ENCODE data around the gene CLINT1. TPM values are rescaled to one million over a fixed set of nuclear protein-coding genes. Genes with fewer than 3 reads are reported as not detected.
A peak's percentile ranks its signal among the peaks of the same experiment; 100 is the strongest.
"Not testable (repeated sequence)": the region's sequence is repeated elsewhere in the genome, so short reads cannot be mapped to it uniquely, and the experiment has no call there.

Gene CLINT1
- polyA plus RNA-seq, 4 donors, result 110 to 144 (median 130) TPM

DNA sequence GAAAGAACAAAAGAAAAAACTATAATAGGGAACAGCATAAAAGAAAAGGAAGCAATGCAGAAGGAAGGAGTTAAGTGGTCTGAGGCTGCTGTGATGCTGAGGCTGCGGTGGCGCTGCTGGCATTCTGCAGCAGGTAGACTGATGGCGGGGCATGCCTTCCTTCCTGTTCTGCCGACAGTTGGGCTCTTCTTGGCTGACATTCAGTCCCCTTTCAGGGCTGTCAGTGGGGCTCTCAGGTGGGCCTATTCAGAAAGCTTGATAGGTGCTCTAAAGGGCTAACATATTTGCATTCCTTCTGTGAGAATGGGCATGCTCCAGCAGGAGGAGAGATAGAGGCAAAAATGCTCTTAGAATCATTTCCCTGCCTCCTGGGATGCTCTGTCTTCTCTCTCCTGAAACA lies 5.1 kb upstream of the CLINT1 start:
- DNase-seq (ENCODE audit: low read depth in 4 of 4, low spot score in 2 of 4), result no peak

DNA sequence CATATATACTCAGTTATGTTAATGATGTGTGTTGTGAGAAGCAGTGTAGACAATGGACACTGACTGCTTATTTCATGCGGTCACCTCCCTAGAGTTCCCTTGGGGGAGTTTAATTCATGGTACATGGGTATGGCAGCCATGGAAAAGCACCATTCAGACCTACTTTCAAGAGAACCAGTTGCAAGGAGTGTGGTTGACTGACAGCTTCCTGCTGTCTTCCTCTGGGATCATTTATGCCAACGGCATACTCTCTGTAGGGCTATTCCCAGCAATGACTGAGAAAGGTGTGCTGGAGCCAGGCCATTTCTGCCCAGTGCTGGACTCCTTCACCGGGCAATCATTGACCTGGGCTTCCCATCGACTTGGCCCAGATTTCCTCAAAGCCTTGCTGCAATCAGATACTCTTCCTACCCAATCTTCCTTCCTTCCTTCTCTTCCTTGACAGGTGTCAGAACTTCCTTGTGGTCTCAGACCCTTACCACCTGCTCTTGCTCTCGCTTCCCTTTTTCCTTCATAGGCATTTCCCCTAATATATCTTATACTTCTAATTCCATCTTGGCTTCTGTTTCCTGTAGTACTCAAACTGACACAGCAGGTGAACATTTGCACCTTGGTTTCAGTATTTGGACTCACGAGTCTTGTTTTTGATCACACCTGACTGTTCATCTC lies 3.4 kb upstream of the CLINT1 start:
- DNase-seq (ENCODE audit: low read depth in 4 of 4, low spot score in 2 of 4), result no peak

DNA sequence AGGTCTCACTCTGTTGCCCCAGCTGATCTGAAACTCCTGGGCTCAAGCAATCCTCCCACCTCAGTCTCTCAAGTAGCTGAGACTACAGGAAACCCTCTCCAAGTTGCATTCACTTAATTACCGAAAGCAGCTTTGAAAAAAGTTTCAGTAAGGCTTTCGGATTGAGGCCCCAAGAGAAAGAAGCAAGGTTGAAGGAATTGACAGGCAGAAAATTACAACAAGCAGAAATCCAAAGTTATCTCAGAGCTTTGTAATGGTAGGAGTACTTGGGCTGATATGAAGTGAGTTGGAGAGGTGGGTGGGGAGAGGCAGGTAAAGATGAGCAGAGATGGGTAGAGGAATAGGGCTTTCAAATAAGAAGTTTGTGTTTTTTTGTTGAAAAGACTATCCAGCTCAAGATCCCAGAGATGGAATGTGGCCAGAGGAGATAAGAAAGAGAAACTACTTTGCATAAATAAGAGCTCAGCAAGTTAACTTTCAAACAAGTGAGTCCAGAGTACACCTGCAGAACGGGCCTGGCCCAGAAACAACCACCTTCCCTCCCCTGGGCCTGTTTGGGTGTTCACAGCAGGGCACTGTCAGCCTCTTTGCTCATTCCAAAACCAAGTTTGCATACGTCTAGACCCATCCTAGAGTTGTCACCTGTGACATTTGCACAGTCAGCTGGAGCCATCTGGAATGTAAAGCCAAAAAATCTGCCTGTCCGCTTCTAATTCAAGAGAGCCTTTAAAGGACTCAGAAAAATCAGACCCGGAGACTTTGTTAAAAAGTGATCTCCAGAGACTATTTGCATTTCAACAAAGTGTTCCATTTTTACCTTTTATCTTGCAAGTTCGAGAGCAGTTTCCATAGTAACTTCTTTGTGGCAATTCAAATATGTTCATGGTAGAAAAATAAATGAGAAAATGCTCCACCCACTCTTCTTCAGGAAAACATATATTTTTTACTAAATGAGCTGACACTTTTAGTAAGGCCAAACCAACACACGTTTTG lies 2.2 kb upstream of the CLINT1 start:
- no peak for DNase-seq (ENCODE audit: low read depth in 4 of 4, low spot score in 2 of 4)

DNA sequence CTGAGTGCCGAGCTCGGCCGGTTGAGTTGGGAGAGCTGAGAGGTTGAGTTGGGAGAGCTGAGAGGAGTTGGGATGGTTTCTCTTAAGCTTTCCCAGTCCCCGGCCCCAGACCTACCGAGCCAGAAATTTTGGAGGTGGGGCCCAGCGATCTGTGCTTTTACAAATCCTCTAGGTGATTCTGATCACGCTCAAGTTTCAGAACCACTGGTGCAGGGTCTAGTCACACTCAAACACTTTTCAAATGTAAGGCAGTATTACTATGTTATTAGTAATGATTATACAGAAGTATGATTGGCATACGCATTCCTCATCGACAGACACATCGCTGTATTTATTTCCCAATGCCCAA lies 256 bp upstream of the CLINT1 start:
- DNase-seq (ENCODE audit: low read depth in 4 of 4, low spot score in 2 of 4), result no peak

DNA sequence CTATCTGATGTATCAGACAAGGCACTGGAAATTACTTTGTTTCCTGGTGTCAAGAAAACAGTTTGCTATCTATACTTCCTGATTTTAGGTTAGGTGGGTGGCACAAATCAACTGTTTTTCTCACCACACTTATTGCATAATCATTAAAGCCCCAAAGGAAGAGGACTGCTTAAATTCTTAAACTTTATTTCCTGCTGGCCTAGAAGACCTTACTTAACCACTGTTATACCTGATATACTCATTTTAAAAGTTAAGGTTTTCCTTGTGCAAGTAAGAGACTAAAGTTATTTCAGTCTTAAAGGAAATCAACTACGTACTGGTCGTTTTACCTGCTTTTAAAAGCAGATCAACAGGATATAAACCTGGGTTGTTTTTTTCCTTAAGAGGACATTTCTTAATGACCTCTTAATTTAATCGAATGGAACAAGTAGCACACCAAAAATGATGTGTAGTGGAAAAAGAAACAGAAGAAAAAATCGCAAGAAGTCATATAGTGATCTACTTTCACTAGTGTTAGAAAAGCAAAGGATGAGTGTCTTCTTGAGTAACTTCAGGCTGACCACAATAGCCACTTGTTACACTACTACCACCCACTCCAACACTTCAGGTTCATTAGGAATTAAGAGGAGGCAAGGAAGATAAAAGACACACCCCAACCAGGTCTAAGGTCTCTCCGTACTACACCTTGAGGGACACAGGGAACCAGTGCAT lies 974 bp downstream of the CLINT1 start:
- peak in 1 of 4 donors; percentile 10 for DNase-seq (ENCODE audit: low read depth in 4 of 4, low spot score in 2 of 4)

DNA sequence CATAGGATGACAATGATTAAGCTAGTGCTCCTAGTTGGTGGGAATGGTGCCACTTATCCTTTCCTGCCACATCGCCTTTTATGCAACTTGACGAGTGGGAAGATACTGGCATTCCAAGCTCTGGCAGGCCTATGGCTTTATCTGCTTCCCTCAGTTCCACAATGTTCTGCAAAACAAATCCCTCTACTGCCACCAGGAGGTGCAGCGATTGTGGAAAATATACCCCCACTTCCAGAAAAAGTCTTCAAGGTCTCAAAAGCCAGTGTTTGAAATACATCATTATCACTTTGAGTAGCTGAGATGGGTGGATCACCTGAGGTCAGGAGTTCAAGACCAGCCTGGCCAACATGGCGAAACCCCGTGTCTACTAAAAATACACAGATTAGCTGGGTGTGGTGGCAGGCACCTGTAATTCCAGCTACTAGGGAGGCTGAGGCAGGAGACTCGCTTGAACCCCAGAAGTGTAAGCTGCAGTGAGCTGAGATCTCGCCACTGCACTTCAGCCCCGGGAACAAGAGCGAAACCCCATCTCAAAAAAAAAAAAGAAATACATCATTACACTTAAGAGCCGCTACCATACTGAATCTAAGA lies 3.4 kb downstream of the CLINT1 start:
- peak in 3 of 4 donors; percentile 19 to 48 (median 38) for DNase-seq (ENCODE audit: low read depth in 4 of 4, low spot score in 2 of 4)

DNA sequence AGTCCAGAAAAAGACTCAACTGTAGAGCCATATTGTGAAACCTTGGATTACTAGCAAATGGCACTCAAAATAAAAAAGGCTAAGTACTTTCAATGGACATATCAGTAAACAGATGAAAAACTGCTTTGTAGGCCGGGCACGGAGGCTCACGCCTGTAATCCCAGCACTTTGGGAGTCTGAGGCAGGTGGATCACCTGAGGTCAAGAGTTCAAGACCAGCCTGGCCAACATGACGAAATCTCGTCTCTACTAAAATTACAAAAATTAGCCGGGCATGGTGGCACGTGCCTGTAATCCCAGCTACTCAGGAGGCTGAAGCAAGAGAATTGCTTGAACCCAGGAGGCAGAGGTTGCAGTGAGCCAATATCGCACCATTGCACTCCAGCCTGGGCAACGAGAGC lies 5.6 kb downstream of the CLINT1 start:
- not testable (repeated sequence) for DNase-seq (ENCODE audit: low read depth in 4 of 4, low spot score in 2 of 4)

DNA sequence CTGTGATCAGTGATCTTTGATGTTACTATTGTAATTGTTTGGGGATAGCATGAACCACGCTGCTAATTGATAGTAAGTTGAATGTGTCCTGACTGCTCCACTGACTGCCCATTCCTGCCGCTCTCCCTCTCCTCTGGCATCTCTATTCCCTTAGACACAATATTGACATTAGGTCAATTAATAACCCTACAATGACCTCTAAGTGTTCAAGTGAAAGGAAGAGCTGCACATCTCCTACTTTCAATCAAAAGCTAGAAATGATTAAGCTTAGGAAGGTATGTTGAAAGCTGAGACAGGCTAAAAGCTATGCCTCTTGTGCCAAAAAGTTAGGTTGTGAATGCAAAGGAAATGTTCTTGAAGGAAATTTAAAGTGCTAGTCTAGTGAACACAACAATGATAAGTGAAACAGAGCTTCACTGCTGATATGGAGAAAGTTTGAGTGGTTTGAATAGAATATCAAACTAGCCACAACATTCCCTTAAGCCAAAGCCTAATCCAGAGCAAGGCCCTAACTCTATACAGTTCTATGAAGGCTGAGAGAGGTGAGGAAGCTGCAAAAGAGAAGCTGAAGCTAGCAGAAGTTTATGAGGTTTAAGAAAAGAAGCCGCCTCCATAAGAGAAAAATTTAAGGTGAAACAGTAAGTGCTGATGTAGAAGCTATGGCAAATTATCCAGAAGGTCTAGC lies 12.9 kb downstream of the CLINT1 start:
- no peak for DNase-seq (ENCODE audit: low read depth in 4 of 4, low spot score in 2 of 4)

DNA sequence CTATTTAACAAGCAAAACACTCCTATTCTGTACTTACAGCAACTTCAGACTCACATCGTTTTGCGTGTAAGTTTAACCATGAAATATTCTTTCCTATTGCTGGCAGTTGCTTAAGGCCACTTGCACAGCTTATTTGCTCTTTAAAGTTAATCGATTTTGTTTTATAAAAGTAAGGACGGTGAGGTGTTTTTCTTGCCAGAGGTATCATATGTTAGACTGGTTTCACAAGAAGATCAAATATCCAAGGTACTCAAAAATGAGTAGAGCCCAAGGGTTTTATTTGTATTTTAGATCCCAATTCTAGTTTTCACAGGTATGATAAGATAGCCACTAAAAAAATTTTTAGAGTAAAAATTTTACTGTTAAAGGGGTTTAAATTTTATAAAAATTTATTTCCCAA lies 16.2 kb downstream of the CLINT1 start:
- DNase-seq (ENCODE audit: low read depth in 4 of 4, low spot score in 2 of 4), result no peak

DNA sequence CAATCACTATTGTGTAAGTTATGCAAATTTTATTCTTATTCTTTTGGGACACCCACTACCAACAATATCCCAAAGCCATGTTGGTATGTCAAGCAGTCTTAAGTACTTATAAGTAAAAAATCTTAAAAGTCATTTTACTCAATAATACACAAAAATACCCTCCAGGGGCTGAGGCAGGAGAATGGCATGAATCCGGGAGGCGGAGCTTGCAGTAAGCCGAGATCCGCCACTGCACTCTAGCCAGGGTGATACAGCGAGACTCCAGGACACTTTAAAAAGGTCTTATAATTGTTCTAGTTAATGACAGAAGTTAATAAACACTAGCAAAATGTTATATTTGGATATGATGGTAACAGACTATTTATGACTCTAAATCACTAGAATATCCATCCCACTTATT lies 16.8 kb downstream of the CLINT1 start:
- DNase-seq (ENCODE audit: low read depth in 4 of 4, low spot score in 2 of 4), result no peak

DNA sequence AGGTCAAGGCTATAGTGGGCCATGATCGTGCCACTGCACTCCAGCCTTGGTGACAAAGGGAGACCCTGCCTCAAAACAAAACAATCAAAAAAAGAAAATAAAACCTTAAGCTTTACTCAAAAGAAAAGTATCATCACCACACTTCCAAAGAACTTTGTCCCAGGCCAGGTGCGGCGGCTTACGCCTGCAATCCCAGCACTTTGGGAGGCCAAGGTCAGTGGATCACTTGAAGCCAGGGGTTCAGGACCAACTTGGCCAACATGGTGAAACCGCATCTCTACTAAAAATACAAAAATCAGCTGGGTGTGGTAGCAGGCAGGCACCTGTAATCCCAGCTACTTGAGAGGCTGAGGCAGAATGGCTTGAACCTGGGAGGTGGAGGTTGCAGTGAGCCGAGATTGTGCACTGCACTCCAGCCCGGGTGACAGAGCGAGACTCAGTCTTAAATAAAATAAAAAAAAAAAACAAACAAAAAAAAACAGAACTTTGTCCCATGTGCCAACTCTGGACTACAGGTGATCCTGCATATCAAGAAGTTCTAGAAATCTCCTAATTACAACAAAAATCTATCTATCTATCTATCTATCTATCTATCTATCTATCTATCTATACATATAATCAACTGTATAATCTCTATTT lies 19.7 kb downstream of the CLINT1 start:
- DNase-seq (ENCODE audit: low read depth in 4 of 4, low spot score in 2 of 4), result no peak

DNA sequence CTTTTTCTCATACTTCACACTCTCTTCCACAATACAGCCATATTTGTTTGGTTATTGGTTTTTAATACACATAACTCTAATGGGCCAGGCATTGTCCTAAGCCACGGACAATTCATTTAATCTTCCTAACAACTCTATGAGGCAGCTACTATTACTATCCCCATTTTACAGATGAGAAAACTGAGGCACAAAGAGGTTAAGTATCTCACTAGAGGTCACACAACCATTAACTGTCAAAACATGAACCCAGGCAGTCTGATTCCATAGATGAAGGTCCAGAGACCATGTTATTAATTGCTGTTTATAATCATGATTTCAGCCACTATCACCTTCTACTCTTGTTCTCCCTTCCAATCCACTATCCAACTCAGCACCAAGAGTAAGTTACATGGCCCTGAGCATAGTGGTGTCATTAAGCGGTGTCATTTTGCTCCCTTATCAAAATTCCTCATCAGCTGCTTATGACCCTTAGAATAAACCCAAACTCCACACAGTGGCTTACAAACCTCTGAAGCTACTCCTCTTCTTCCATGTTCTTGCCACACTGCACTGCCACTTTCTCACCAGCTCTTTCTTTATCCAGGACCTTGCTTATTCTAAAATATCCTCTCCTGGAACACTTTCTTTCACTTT lies 22.7 kb downstream of the CLINT1 start:
- no peak for DNase-seq (ENCODE audit: low read depth in 4 of 4, low spot score in 2 of 4)

DNA sequence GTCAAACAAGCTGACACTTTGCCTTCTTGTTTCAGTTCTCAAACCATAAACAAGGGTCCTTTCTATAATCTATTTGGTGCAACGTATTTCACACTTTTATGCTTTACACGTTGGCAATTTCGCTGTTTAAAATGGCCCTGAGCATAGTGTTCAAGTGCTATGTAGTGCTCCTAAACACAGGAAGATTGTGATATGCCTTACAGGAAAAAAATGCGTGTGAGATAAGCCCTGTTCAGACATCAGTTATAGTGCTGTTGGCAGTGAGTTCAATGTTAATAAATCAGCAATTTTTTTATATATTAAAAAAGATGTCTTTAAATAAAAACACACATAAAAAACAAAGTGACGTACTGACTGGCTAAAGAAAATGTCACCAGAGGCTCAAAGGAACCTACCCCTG lies 23.9 kb downstream of the CLINT1 start:
- no peak for DNase-seq (ENCODE audit: low read depth in 4 of 4, low spot score in 2 of 4)

DNA sequence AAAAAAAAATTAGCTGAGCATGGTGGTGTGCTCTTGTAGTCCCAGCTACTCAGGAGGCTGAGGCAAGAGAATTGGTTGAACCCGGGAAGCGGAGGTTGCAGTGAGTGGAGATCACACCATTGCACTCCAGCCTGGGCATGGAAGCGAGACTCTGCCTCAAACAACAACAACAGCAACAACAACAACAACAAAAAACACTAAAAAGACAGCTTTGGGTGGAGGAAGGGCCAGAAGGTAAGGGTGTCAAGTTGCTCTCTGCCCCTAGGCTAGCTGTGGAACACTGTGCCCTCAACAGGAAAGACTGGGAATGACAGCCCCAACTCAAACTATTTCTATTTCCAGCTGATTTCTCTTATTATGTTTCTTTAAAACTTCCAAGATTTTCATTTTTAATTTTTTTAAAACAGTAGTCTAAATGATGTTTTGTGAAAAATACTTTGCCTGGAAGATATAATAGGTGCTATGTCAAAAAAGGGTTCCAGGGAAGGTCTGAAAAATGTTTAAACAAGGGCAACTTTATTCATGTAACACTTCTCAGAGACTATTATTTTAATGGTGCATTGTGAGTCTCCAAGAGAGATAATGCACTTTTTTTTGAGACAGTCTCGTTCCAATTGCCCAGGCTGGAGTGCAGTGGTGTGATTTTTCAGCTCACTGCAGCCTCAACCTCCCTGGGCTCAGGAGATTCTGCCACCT lies 29.9 kb downstream of the CLINT1 start:
- DNase-seq (ENCODE audit: low read depth in 4 of 4, low spot score in 2 of 4), result no peak

DNA sequence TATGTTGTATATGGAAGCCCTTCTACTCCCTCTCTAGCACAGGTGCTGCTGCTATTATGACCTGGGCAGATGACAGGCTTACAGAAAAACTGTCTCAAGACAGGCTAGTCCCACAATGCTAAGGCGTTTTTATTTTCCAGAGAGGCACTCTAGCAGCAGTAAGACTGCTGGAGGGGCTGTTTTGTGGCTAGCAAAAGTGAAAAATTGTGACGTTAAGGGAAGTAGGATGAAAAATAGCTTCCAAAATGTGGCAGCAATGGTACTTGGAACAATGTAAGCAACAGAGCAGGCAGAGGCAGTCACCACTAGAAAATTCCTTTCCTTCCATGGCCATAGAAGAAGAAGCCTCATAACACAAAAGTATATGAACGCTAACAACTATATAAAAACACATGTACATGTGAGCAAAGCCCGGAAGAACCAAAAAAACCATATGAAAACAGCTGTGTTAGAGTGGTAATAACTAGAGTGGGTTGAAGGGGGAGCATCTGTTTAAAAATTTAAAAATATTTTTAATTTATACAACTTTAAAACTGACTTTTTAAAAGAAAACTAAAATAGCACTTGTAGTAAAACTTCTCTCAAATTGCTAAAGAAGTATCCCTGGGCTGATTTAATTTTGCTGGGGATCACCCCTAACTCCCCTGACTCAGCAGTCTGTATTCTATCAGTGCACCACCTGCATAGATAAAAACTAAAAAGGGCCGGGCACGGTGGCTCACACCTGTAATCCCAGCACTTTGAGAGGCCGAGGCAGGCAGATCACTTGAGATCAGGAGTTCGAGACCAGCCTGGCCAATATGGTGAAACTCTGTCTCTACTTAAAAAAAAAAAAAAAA lies 30.6 kb downstream of the CLINT1 start:
- DNase-seq (ENCODE audit: low read depth in 4 of 4, low spot score in 2 of 4), result no peak

DNA sequence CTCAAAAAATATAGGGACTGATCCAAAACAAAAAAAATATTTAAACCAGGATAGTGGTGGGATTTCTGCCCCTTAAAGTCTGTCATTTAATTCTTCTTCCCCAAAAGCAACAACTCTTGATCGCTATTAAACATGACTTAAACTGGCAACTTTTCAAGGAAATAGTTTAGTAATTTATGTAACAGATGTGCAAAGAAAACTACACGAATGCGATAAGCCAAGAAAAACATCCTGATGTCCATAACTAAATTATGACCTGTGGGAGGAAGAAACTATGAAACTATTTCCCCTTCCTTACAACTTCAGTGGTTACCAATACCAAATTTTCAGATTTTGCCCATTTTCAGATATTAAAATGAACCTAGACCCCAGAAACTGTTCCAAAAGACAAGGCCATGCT lies 31.5 kb downstream of the CLINT1 start:
- no peak for DNase-seq (ENCODE audit: low read depth in 4 of 4, low spot score in 2 of 4)

DNA sequence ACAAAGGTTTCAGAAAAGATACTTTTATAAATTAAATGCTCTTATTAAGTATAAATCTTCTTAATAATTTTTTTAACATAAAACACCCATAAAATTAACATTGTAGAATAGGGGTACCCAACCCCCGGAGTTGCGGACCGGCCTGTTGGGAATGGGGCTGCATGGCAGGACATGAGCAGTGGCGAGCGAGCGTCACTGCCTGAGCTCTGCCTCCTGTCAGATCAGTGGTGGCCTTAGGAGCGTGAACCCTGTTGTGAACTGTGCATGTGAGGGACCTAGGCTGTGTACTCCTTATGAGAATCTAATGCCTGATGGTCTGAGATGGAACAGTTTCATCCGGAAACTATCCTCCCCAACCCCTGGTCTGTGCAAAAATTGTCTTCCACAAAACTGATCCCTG lies 35.3 kb downstream of the CLINT1 start:
- DNase-seq (ENCODE audit: low read depth in 4 of 4, low spot score in 2 of 4), result no peak

Data from left renal cortex interstitium (tissue), 4 donors.